HFF-Myc (cell line): Measurements from ENCODE around the gene ARCN1.

ENCODE experiments used
- DNase-seq: peaks from one replicate; pipeline ENCODE4 v3.0.0-alpha.2; 2011; ENCODE audit warnings: low read depth; ENCODE audit errors: extremely low read depth
- H3K4me3 ChIP-seq: replicated peaks from 2 replicates; pipeline ENCODE4 v1.5.1; 2011; ENCODE audit warnings: low read depth, mild to moderate bottlenecking, control low read depth, low read length
- TF ChIP-seq, protein P1 (sequence below): IDR thresholded peaks from 2 replicates; pipeline ENCODE4 v1.5.1; 2012; ENCODE audit warnings: mild to moderate bottlenecking, low read depth, low read length, control low read depth; ENCODE audit errors: missing control alignments

Gene ARCN1

DNA sequence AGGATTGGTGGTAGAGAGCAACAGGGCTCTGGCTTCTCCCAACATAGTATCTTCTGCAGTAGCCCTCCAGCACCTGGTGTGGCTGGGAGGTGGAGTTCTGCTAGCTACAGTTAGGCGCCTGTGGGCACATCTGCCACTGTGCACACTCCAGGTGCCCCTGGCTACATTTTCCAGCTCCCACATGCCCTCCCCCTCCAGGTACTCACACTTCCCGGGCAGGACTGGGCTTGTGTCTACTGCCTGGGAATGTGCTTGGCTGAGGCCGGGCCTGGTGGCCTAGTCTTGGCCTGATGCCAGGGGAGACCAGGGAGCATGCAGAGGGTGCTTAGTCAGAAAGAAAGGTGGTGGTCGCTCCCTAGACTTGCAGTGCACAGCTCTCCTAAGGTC, 51.1 kb downstream of the ARCN1 start:
- no peak overlapping the region for H3K4me3 ChIP-seq
- no peak for DNase-seq

GRCh38 chr11:118625036-118625690, 53.0 kb downstream of the ARCN1 start:
- H3K4me3 ChIP-seq = no peak overlapping the region
- DNase-seq = no peak
- TF ChIP-seq, protein P1, sequence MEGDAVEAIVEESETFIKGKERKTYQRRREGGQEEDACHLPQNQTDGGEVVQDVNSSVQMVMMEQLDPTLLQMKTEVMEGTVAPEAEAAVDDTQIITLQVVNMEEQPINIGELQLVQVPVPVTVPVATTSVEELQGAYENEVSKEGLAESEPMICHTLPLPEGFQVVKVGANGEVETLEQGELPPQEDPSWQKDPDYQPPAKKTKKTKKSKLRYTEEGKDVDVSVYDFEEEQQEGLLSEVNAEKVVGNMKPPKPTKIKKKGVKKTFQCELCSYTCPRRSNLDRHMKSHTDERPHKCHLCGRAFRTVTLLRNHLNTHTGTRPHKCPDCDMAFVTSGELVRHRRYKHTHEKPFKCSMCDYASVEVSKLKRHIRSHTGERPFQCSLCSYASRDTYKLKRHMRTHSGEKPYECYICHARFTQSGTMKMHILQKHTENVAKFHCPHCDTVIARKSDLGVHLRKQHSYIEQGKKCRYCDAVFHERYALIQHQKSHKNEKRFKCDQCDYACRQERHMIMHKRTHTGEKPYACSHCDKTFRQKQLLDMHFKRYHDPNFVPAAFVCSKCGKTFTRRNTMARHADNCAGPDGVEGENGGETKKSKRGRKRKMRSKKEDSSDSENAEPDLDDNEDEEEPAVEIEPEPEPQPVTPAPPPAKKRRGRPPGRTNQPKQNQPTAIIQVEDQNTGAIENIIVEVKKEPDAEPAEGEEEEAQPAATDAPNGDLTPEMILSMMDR = no peak

More for the DNA sequence above, 51.1 kb downstream of the ARCN1 start:
- TF ChIP-seq, protein P1 = no peak

- TF ChIP-seq, protein P1 = no peak
- no peak for DNase-seq
- no peak overlapping the region for H3K4me3 ChIP-seq
Observed at GRCh38 chr11:118625976-118626375, 53.8 kb downstream of the ARCN1 start.

DNA sequence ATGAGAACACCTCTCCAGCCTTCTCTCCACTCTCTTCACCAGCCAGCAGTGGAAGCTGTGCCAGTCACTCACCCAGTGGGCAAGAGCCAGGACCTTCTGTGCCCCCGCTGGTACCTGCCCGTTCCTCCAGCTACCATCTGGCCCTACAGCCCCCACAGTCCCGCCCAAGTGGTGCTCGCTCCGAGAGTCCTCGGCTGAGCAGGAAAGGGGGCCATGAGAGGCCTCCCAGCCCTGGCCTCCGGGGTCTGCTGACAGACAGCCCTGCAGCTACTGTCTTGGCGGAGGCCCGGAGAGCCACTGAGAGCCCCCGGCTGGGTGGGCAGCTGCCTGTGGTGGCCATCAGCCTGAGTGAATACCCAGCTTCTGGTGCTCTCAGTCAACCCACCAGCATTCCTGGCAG, 55.4 kb downstream of the ARCN1 start:
- H3K4me3 ChIP-seq = no peak overlapping the region
- TF ChIP-seq, protein P1 = no peak
- DNase-seq = no peak

- no peak overlapping the region for H3K4me3 ChIP-seq
- DNase-seq = no peak
Observed at GRCh38 chr11:118628031-118628430, 55.8 kb downstream of the ARCN1 start.

GRCh38 chr11:118628432-118628831, 56.2 kb downstream of the ARCN1 start:
- DNase-seq = no peak
- no peak overlapping the region for H3K4me3 ChIP-seq
- TF ChIP-seq, protein P1 = no peak

More at GRCh38 chr11:118628031-118628430, 55.8 kb downstream of the ARCN1 start:
- TF ChIP-seq, protein P1 = no peak
